Fibroblast of skin of back (primary cell): ENCODE results near the gene NACC2.
A peak's percentile ranks its signal among the peaks of the same experiment; 100 is the strongest.

Experiments
- DNase-seq: peaks from one replicate; pipeline ENCODE4 v3.0.0-alpha.2; 2013

NACC2 gene

DNA sequence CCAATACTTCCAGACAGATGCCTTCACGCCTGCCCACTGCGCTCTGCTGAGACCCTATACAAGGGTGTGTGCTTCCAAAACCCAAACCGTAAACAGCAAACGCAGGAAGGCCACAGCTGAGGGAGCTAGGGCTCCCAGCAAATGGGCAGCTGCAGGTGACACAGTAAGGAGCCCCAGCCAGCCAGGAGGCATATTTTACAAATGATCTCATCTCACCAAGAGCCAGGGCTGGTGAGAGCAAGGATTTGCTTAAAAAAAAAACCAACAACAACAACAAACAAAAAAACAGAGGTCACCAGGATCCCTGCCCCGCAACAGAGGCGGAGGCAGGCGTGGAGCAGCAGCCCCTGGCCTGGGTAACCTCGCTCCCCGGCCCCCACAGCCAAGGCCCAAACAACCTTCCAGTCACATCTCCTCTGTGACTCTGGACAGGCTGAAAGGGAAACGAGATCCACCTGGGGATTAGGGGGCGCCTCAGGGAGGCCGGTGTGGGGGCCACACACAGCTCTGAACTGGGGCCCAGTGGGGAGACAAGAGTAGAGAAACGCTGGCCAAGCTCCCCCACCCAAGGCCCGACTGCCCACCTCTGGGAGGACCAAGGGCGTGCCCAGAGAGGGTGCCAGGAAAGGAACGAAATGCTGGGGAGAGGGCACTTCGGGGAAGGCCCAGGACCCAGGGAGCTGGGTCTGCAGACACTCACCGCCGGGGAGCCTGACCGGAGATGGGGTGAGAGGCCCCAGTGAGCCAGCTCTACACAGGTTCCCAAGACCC is 3.3 kb downstream of the NACC2 start:
- no peak for DNase-seq

- DNase-seq, result peak; percentile 73
Measured at GRCh38 chr9:136090768-136091581, 4.1 kb downstream of the NACC2 start.

DNA sequence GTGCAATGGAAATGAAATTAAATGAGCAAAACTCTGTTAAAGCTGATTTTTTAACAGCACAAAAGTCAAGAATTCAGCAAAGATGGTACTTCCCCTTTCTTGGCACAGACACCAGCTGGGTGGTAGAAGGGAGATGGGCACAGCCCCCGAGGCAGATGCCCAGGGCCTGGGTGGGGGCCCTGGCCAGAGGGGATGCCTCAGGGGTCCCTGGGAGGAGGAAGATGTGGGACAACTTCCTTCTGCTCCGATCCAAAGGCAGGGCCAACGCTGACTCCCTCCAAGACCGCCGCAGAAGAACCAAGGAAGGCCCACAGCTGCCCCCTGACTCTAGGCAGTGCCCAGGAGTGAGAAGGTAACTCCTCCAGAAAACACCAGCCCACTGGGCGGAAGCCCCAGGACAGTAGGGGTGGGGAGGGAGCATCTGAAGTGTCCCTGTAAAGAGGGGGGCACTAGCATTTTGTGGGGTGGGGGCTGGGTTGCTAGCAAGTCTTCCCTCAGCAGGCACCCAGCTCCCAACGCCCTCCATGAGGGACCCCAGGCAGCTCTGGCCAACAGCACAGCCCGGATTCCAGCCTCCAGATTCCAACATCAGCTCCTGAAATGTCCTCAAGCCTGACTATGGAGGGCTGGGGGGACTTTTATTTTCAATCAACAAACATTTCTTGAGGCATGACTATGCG is 4.9 kb downstream of the NACC2 start:
- DNase-seq, result no peak

- DNase-seq, result peak; percentile 61
Measured at GRCh38 chr9:136089697-136090045, 5.4 kb downstream of the NACC2 start.

- DNase-seq, result no peak
Measured at GRCh38 chr9:136088939-136089696, 6.0 kb downstream of the NACC2 start.

- DNase-seq, result no peak
Measured at GRCh38 chr9:136088481-136088938, 6.6 kb downstream of the NACC2 start.

GRCh38 chr9:136087741-136088480 is 7.2 kb downstream of the NACC2 start:
- no peak for DNase-seq

DNA sequence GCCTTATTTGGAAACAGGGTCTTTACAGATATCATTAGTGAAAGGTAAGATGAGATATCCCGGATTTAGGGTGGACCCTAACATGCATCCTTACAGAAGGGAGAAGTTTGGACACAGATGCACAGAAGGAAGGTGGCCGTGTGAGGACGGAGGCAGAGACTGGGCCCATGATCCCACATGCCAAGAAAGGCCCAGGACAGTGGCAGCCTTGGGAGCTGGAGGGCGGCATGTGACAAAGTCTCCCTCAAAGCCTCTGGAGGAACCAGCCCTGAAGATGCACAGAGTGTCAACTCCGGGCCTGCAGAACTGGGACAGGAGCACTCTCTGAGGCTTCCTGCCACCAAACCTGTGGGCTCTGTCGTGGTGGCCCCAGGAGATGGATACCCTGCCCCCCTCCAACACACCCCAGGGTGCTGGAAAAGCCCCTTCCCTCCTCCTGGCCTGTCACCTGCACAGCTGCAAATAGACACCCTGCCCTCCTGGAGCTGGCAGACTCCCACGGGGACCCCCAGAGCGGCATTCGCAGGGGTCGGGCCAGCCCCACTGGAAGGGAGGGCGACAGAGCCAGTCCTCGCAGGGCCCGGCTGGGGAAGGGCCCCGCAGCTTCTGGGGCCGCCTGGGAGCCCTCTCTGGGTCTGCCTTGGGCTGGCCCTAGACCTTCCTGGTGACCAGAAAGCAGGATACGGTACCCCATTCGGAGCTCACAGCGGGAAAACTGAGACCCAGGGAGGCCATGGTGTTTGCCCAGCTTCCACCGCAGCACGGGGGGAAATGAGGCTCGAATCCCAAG is 7.9 kb downstream of the NACC2 start:
- no peak for DNase-seq

DNA sequence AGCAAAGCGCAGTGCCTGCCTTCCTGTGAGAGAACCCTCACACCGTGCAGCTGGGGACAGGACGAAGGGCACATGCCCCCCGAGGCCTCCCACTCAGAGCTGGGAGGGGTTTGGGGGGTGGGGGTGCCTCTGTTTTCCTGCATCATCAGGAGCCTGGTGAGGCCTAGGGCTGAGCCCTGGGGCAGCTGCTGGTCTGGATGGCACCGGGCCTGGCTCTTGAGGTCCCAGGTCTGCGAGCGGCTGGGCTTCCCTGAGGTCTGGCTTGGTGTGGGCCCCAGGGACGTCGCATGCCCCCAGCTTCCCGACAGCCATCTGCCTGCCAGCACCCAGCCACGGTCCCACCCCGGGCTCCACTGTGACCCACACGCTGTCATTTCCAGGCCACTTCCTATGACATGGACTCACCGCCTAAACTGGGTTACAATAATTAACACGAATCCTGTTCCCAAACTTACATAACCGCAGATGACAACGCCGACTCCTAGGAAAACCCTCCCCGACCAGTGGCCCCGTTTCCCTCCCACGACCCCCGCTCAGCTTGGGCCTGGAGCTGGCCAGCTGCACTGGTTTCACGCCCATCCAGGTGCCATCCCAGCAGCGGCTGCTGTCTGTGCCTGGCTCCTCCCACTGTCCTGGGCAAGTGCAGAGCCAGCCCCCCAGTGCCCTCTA is 8.7 kb downstream of the NACC2 start:
- DNase-seq, result no peak

- DNase-seq, result no peak
Measured at GRCh38 chr9:136085815-136086212, 9.3 kb downstream of the NACC2 start.

DNA sequence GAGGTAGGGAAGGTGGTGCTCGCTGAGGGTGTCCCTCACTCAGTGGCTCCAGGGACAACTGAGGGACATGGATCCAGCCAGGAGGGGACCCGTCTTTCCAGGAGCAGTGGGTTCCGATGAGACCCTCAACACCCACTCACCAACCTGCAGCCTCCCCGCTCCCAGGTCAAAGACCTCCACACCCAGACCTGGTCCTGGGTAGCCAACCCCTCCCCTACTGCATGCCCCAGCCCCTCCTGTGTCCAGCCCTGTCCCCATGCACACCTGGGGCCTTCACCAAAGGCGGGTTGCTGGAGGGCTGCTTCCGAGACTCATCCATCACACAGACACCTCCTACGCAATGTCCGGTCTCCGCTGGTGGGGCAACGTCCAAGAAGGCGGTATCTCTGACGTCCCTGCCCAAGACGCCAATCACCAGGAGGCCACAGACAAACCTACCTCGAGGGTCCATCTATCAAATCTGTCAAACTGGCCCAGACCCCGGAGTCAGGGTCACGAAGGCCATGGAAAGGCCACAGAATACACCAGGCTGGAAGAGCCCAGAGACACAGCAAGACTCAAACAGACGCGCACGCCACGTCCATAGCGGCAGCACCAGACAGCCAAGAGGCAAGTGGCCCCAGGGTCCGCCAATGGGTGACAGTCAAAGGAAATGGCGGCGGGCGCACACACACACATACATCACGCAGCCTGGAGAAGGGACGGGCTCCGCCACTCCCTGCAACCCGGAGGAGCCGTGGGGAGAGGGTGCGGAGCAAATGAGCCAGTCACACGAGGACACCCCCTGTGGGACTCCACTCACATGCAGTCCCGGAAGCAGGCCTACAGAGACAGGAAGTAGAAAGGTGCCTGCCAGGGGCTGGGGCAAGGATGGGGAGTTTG is 10.8 kb downstream of the NACC2 start:
- DNase-seq, result no peak

DNA sequence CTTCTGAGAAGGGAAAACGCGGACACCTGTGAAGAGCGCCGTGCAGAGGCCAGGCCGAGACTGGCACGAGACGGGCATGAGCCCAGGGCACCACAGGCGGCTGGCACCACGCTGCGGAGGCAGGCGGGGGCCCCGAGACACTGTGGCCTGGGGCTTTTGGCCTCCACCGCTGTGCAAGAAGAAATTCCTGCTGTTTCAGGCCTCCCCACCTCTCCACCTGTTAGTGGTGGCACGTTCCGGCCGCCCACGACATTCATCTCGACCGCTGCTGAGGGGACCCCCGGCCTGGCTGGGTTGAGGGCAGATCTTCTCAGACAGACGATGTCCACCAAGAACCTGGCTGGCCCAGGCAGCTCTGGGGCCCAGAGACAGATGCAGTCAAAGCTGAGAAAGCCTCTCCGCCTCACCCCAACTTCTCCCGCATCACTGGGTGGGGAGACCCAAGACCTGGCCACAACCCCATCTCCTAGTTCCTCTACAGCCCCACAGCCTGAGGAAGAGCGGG is 11.5 kb downstream of the NACC2 start:
- no peak for DNase-seq

DNA sequence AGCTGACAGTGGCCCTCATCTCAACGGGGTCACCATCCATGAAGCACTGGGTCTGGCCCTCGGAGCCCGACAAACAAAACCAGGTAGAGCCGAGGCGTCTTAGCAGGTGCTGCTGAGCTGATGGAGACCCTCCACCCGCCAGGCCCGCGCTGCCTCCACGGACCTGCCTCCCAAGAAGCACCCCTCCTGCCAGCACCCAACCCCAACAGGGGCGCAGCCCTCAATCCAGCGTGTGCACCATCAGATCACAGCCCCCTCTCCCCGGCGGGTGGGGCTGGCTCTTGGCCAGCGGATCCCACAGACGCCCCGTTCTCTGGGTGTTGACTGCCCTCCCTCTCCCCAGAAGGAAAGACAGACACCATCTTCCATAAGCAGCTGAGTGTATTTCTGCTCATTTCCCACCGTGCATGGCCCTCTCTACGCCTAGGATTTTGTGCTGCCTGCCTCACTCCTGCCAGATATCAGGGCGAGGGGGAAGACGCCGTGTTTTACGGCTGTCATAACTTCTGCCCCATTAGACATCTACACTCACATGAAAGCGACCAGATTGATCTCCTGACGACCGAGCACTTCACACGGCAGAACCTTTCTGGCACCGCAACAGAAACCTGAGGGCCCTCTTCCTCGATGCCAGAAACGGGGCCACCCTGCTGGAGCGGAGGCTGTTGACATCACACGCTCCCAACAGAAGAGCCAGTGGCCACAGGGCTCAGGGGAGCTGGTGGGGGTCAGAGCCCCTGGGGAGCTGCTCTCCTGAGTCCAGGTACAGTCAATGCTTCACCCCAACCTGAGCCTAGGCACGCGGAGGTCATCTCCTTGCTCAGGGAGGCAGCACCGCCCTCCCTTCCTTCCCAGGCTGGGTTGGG is 12.4 kb downstream of the NACC2 start:
- no peak for DNase-seq

- no peak for DNase-seq
Measured at GRCh38 chr9:136081826-136082495, 13.1 kb downstream of the NACC2 start.

- DNase-seq, result no peak
Measured at GRCh38 chr9:136081113-136081825, 13.8 kb downstream of the NACC2 start.

GRCh38 chr9:136080716-136081112 is 14.4 kb downstream of the NACC2 start:
- DNase-seq, result no peak

DNA sequence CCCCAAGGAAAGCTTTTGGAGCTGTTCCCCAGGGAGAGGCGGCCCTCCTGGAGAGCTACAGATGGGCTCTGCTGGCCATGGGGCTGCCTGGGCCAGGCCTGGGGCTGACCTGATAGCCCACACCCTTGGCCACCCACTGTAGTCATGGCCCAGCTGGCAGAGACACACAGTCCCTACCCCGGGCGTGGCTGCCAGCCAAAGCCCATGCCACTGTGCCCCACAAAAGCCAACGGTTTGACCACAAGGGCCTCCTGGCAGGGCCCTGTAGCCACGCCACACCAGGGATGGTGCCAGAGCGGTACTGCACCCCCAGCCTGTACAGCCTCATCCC is 15.2 kb downstream of the NACC2 start:
- DNase-seq, result no peak
